Adrenal gland (tissue), 12 donors: ENCODE results near the gene FAM118B. TPM values are rescaled to one million over a fixed set of nuclear protein-coding genes. Genes with fewer than 3 reads are reported as not detected.

Source experiments
- DNase-seq, 7 donors: peaks; one replicate each; pipeline ENCODE4 v3.0.0-alpha.2; 2019 to 2020
- H3K27ac ChIP-seq, 5 donors: fragments of 200-600 bp; sonication (generic) in 4 of 5; 1 replicate in 3 of 5; 2 replicates in 2 of 5; pipeline versions ENCODE4 v1.5.1 to v1.8.0; 2016 to 2020; ENCODE audit warnings: mild to moderate bottlenecking in 1 of 5
- H3K27me3 ChIP-seq: fragments of 200-600 bp; 2 replicates; pipeline ENCODE4 v1.8.0; 2021
- H3K36me3 ChIP-seq, 2 donors: fragments of 200-600 bp; replicated peaks in 1 of 2; 1 replicate in 1 of 2; 2 replicates in 1 of 2; pipeline versions ENCODE4 v1.5.1 to v1.8.0; 2018 to 2022
- H3K4me1 ChIP-seq, 2 donors: fragments of 200-600 bp; replicated peaks in 1 of 2; 1 replicate in 1 of 2; 2 replicates in 1 of 2; pipeline versions ENCODE4 v1.5.1 to v1.8.0; 2018 to 2021
- H3K4me3 ChIP-seq, 4 donors: fragments of 200-600 bp; sonication (generic) in 3 of 4; one replicate each; pipeline ENCODE4 v1.5.1; 2016 to 2018
- H3K9me3 ChIP-seq, 3 donors: fragments of 200-600 bp; sonication (generic) in 1 of 3; replicated peaks in 1 of 3; 1 replicate in 2 of 3; 2 replicates in 1 of 3; pipeline versions ENCODE4 v1.5.1 to v1.8.0; 2016 to 2021
- POLR2A ChIP-seq, 2 donors: fragments of 450-650 bp; IDR thresholded peaks; one replicate each; pipeline ENCODE4 v1.6.1; 2017; ENCODE audit warnings: antibody characterized with exemption in 2 of 2, mild to moderate bottlenecking in 2 of 2, moderate library complexity in 1 of 2
- WGBS, 4 donors: extraction: QIAGEN DNeasy Blood & Tissue Kit in 2 of 4; methylation state at CpG; one replicate each; pipeline versions ENCODE4 v1.1.5 to v1.1.7; 2013 to 2017; 5-methylcytosine and 5-hydroxymethylcytosine counted together
- intact Hi-C, 2 donors: fragments of 100-400 bp; cut with DNase I; formaldehyde crosslinking; loops; one replicate each; pipeline versions ENCODE4 v1.14.1 to v1.15.0; 2022 to 2023
- polyA plus RNA-seq, 3 donors: library from polyadenylated mRNA; stranded (reverse); fragments of 200-250 nt in 2 of 3; fragments of 350-450 nt in 1 of 3; fragmentation: Illumina TruSeq in 1 of 3; extraction: RNeasy Lipid Tissue Mini Kit (QIAGEN cat#74804) in 1 of 3; gene quantifications; one replicate each; pipeline ENCODE4 v1.2.3, GENCODE V29; 2013 to 2014
- total RNA-seq, 9 donors: library from RNA; depleted of rRNA in 4 of 9; stranded (reverse); fragments of >200 nt in 4 of 9; fragments of 120-200 nt in 1 of 9; fragmentation: NEBNext Ultra II Directional in 1 of 9; extraction: Animal tissue kit (Norgen Biotek cat#: 25700) in 1 of 9; gene quantifications; one replicate each; pipeline versions ENCODE4 v1.1.0 to v1.2.4, GENCODE V29; 2013 to 2023
- TF ChIP-seq, protein P1 (sequence below), 6 experiments: fragments of 450-650 bp in 4 of 6; fragments of 200-600 bp in 2 of 6; sonication (generic) in 1 of 6; IDR thresholded peaks; 1 replicate in 5 of 6; 2 replicates in 1 of 6; pipeline versions ENCODE4 v1.5.1 to v1.8.0; 2016 to 2021; ENCODE audit warnings: antibody characterized with exemption in 6 of 6, mild to moderate bottlenecking in 2 of 6, moderate library complexity in 1 of 6
- donor health status: healthy with polysubstance abuse.
- donor health status: Bipolar disorder and iron deficiency.
- donor health status: DM: yes; HTN: yes; CAD: no.
- donor health status: DM: no; HTN: no; CAD: no.
- donor health status: DM: no; HTN: no; CAD: no.
- donor health status: DM: yes; HTN: yes; CAD: no.

FAM118B gene
- total and polyA plus RNA-seq, 12 donors = 5.8 to 26.6 (median 16.6) TPM

DNA sequence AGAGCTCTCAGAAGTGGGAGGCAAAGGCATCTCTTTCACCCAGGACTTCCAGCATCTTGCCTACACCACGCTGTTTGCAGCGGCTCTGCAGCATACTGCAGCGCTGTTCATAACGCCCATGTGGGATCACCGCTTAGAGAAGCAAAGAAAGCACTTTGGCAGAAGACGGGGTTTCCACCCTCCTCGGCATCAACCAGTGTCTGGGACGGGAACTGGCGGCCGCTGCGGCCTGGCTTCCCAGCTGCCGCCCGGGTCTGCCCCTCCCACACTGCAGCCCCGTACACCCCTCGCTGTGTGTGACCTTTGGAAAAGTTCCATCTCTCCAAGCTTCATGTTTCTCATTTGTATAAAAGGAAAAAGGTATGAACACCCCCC, 70.8 kb downstream of the FAM118B start:
- Histone ChIP-seq H3K36me3 (peaks cover 0 to 5% of the 10 kb centered on the region in 2 donors), H3K27me3 (no peaks in the 10 kb centered on the region), H3K4me3 (peak overlapping the region in 2 of 4 donors; percentile 57 to 67), H3K27ac (peak overlapping the region; percentile 91 to 96 (median 95)), H3K9me3 (no peaks in the 10 kb centered on the region), H3K4me1 (peaks cover 0 to 35% of the 10 kb centered on the region in 2 donors)
- TF ChIP-seq, protein P1, sequence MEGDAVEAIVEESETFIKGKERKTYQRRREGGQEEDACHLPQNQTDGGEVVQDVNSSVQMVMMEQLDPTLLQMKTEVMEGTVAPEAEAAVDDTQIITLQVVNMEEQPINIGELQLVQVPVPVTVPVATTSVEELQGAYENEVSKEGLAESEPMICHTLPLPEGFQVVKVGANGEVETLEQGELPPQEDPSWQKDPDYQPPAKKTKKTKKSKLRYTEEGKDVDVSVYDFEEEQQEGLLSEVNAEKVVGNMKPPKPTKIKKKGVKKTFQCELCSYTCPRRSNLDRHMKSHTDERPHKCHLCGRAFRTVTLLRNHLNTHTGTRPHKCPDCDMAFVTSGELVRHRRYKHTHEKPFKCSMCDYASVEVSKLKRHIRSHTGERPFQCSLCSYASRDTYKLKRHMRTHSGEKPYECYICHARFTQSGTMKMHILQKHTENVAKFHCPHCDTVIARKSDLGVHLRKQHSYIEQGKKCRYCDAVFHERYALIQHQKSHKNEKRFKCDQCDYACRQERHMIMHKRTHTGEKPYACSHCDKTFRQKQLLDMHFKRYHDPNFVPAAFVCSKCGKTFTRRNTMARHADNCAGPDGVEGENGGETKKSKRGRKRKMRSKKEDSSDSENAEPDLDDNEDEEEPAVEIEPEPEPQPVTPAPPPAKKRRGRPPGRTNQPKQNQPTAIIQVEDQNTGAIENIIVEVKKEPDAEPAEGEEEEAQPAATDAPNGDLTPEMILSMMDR (IDR thresholded peaks at IDR 0.05) = no peak
- TF ChIP-seq POLR2A (IDR thresholded peaks at IDR 0.05) = no peak
- intact Hi-C loops = no loop called here
- 0 to 10% (median 3%) methylated on average over 11 to 15 of the region's 15 CpGs for WGBS, 4 donors
- peak; percentile 45 to 73 (median 51) for DNase-seq

DNA sequence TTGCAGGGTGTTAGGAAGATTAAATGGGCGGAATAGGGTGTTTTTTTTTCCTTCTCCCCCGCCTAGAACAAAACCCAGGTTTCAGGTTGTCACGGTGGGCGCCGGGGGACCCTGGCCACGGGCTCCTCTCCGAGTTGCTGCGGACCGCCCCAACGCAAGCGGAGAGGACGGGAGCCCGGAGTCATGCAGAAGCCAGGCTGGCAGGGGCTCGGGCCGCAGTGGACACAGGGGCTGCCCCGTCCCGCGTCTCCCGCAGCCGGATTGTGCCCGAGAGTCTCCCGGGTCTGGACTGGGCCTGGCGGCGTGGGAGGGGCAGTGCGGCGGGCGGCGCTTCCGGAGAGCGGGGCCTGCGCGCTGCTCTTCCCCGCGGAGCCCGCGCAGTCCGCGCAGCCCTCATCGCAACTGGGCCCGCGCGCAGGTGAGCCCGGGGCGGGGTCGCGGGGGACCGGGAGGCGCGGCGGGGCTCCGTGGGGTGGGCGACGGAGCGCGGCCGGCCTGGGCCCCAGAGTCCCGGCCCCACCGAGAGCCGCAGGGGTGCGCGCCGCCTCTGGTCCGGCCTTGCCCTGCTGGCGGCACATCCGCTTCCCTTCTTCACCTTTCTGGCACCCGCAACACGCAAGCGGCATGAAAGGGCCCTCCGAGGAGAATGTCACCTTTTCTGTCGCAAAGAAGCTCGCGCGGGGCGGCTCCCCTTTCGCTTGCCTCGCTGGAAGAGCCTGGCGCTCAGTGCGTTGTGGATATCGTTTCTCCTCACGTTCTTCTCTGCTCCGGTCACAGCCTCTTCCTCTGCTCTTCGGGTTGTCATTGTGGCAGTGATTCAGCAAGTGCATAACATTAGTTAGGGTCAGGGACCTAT, 71.4 kb downstream of the FAM118B start, which contains the start of gene TIRAP:
TSS of gene TIRAP (plus strand) at position 358 of the 856 bp plus-strand sequence. CDS start 7,802 bp downstream, outside the sequence.
- Histone ChIP-seq H3K9me3 (no peaks in the 10 kb centered on the region), H3K27me3 (no peaks in the 10 kb centered on the region), H3K27ac (peak within 1 kb of the TSS; percentile 91 to 96 (median 95)), H3K4me1 (peaks cover 0 to 35% of the 10 kb centered on the region in 2 donors), H3K4me3 (peak within 1 kb of the TSS; percentile 43 to 81 (median 62)), H3K36me3 (no peaks in the 10 kb centered on the region)
- intact Hi-C loops = no loop called here
- 0 to 1% (median 0%) methylated on average over 11 to 82 of the region's 82 CpGs for WGBS, 4 donors
- TF ChIP-seq, protein P1 (IDR thresholded peaks at IDR 0.05) = peak in 3 of 6 experiments; percentile 31 to 55 (median 51)
- peak; percentile 58 to 68 for TF ChIP-seq POLR2A (IDR thresholded peaks at IDR 0.05)
- DNase-seq = peak; percentile 72 to 80 (median 77)

DNA sequence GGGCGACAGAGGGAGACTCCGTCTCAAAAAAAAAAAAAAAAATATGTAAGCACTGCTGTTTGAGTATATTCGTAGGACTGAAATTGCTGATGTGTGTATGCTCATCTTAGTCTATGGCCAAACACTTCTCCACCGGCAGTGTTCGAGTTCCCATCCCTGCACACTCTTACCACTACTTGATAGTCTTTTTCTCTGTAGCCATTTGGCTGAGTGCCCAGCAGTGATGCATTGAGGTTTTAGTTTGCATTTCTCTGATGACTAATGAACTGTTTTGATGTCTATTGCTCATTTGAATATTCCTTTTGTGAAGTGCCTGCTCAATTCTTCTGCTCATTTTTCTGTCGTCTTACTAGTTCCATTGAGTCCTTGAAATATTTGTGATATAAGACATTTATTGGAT, 73.2 kb downstream of the FAM118B start:
- peak; percentile 74 to 92 (median 89) for DNase-seq
- no peaks in the 10 kb centered on the region for H3K9me3 ChIP-seq
- peaks cover 0 to 35% of the 10 kb centered on the region in 2 donors for H3K4me1 ChIP-seq
- no peak overlapping the region for H3K4me3 ChIP-seq
- no peaks in the 10 kb centered on the region for H3K27me3 ChIP-seq
- TF ChIP-seq POLR2A (IDR thresholded peaks at IDR 0.05) = no peak
- TF ChIP-seq, protein P1 (IDR thresholded peaks at IDR 0.05) = no peak
- no peak overlapping the region for H3K27ac ChIP-seq
- H3K36me3 ChIP-seq = no peaks in the 10 kb centered on the region
- intact Hi-C loops = no loop called here
- 42 to 55% (median 52%) methylated on average over 6 of the region's 6 CpGs for WGBS, 4 donors

DNA sequence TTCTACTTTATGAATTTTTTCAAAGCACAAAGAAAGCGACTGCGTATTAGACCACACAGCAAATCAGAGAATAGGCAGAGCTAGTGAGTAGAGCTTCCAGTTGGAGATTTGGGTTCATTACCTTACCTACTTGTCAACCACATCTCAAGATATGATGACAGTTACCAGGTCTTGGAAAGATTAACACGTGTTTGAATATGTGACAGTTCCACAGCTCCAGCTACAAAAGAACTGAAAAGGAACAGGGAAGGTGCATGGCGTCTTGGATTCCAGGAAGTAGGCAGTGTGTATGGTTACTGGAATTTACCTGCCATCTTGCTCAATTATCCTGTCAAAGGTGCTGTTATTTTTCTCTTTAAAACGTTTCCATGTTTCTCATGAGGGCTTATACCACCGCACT, 76.7 kb downstream of the FAM118B start:
- intact Hi-C loops = no loop called here

More for the DNA sequence above, 76.7 kb downstream of the FAM118B start:
- TF ChIP-seq, protein P1 (IDR thresholded peaks at IDR 0.05) = no peak
- no peak for TF ChIP-seq POLR2A (IDR thresholded peaks at IDR 0.05)
- Histone ChIP-seq H3K36me3 (peaks cover 0 to 29% of the 10 kb centered on the region in 2 donors), H3K4me1 (peaks cover 0 to 20% of the 10 kb centered on the region in 2 donors), H3K27ac (no peak overlapping the region), H3K9me3 (no peaks in the 10 kb centered on the region), H3K4me3 (no peak overlapping the region), H3K27me3 (no peaks in the 10 kb centered on the region)
- WGBS, 4 donors = 87 to 92% (median 89%) methylated on average over 6 of the region's 6 CpGs
- DNase-seq = no peak
